Lower lobe of right lung (tissue), 2 donors: ENCODE measurements around the gene SRGAP1. TPM values are rescaled to one million over a fixed set of nuclear protein-coding genes. Genes with fewer than 3 reads are reported as not detected.

Experiments used
- ATAC-seq, 2 donors: fragments of 200-7000 bp; cut with Tn5 transposase; one replicate each; pipeline ENCODE4 v1.9.1; 2020 to 2022; ENCODE audit warnings: mild to moderate bottlenecking in 2 of 2, moderate library complexity in 2 of 2
- DNase-seq: peaks from one replicate; pipeline ENCODE4 v3.0.0-alpha.2; 2020
- H3K27ac ChIP-seq: fragments of 200-600 bp; one replicate; pipeline ENCODE4 v1.8.0; 2022
- H3K27me3 ChIP-seq: fragments of 200-600 bp; one replicate; pipeline ENCODE4 v1.8.0; 2022; ENCODE audit warnings: low read depth
- H3K36me3 ChIP-seq: fragments of 200-600 bp; one replicate; pipeline ENCODE4 v1.8.0; 2022; ENCODE audit warnings: mild to moderate bottlenecking
- H3K4me1 ChIP-seq: fragments of 200-600 bp; one replicate; pipeline ENCODE4 v1.8.0; 2022
- H3K4me3 ChIP-seq: fragments of 200-600 bp; one replicate; pipeline ENCODE4 v1.8.0; 2022; ENCODE audit warnings: mild to moderate bottlenecking
- H3K9me3 ChIP-seq: fragments of 200-600 bp; one replicate; pipeline ENCODE4 v1.8.0; 2022
- intact Hi-C: fragments of 100-400 bp; cut with DNase I; formaldehyde crosslinking; loops from one replicate; pipeline ENCODE4 v1.11.0; 2022
- total RNA-seq: library from RNA; stranded (reverse); fragmentation: NEBNext Ultra II Directional; extraction: Animal tissue kit (Norgen Biotek cat#: 25700); gene quantifications from one replicate; pipeline ENCODE4 v1.2.1, GENCODE V29; 2021
- TF ChIP-seq, protein P1 (sequence below): fragments of 200-600 bp; IDR thresholded peaks from one replicate; pipeline ENCODE4 v1.8.0; 2022; ENCODE audit warnings: antibody characterized with exemption, mild to moderate bottlenecking
- donor health status: DM: no; HTN: yes; CAD: no; lungs with severe emphysema.

Gene SRGAP1
- total RNA-seq, 1 donor from 2014 or later: 6.7 TPM

DNA sequence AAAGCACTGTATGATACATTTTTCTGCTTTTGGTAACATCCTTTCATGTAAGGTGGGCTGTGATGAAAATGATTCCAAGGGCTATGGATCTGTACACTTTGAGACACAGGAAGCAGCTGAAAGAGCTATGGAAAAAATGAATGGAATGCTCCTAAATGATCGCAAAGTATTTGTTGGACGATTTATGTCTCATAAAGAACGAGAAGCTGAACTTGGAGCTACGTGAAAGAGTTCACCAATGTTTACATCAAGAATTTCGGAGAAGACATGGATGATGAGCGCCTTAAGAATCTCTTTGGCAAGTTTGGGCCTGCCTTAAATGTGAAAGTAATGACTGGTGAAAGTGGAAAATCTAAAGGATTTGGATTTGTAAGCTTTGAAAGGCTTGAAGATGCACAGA lies 22.1 kb upstream of the SRGAP1 start:
- intact Hi-C loops: no loop called here
- H3K36me3 ChIP-seq: no peaks in the 10 kb centered on the region
- no peaks in the 10 kb centered on the region for H3K27me3 ChIP-seq
- ATAC-seq (no peak), DNase-seq (no peak)
- peak overlapping the region; percentile 39 for H3K4me3 ChIP-seq
- TF ChIP-seq, protein P1, sequence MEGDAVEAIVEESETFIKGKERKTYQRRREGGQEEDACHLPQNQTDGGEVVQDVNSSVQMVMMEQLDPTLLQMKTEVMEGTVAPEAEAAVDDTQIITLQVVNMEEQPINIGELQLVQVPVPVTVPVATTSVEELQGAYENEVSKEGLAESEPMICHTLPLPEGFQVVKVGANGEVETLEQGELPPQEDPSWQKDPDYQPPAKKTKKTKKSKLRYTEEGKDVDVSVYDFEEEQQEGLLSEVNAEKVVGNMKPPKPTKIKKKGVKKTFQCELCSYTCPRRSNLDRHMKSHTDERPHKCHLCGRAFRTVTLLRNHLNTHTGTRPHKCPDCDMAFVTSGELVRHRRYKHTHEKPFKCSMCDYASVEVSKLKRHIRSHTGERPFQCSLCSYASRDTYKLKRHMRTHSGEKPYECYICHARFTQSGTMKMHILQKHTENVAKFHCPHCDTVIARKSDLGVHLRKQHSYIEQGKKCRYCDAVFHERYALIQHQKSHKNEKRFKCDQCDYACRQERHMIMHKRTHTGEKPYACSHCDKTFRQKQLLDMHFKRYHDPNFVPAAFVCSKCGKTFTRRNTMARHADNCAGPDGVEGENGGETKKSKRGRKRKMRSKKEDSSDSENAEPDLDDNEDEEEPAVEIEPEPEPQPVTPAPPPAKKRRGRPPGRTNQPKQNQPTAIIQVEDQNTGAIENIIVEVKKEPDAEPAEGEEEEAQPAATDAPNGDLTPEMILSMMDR: no peak
- no peak overlapping the region for H3K27ac ChIP-seq
- no peaks in the 10 kb centered on the region for H3K4me1 ChIP-seq
- no peaks in the 10 kb centered on the region for H3K9me3 ChIP-seq

GRCh38 chr12:63823040-63823439 lies 21.5 kb upstream of the SRGAP1 start:
- intact Hi-C loops: no loop called here
- DNase-seq: no peak

DNA sequence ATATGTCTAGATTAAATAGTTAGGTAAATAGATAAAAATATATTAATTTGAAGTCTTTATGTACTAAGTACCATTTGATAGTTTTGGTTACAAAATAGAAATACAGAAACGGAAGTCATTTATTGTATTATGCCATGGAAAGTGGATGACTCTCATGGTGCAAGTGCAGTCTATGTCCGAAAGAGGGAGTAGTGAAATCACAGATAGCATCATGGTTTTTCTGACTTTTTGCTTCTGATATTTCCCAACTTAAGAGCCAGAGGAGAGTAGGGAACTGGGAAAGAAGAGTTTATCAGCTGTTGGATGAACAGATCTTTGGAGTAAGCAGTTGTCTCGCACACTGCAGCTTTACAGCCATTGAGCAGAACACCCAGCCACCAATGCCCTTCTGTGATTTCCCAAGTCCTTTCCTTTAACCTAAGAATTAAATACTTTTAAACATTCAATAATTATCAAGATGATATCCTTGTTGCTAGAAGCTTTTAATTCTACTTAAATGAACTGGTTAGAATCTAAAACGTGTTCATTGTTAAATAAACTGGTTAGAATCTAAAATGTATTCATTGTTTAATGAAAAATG lies 18.4 kb upstream of the SRGAP1 start:
- DNase-seq (no peak), ATAC-seq (peak; percentile 55 to 67)
- Histone ChIP-seq H3K9me3 (no peaks in the 10 kb centered on the region), H3K27ac (no peak overlapping the region), H3K4me3 (no peak overlapping the region), H3K4me1 (no peaks in the 10 kb centered on the region), H3K27me3 (no peaks in the 10 kb centered on the region), H3K36me3 (no peaks in the 10 kb centered on the region)
- intact Hi-C loops: no loop called here
- TF ChIP-seq, protein P1: peak; percentile 73

More at GRCh38 chr12:63823040-63823439, 21.5 kb upstream of the SRGAP1 start:
- Histone ChIP-seq H3K4me3 (no peak overlapping the region), H3K36me3 (no peaks in the 10 kb centered on the region), H3K27ac (no peak overlapping the region), H3K4me1 (no peaks in the 10 kb centered on the region), H3K9me3 (no peaks in the 10 kb centered on the region), H3K27me3 (no peaks in the 10 kb centered on the region)
- no peak for ATAC-seq
- TF ChIP-seq, protein P1: no peak

DNA sequence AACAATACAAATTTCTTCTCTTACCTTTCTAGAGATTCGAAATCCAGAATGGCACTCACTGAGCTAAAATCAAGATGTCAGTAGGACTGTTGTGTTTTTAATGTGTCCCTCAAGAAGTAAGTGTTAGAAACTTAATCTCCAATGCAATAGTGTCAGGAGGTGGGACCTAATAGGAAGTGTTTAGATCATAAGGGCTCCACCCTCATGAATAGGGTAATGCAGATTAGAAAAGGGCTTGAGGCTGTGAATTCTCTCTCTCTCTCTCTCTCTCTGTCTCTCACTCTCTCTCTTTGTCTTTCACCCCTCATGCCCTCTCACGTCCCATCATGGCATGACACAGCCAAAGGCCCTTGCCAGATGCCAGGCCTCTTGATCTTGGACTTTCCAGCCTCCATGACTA lies 15.6 kb upstream of the SRGAP1 start:
- Histone ChIP-seq H3K27me3 (no peaks in the 10 kb centered on the region), H3K9me3 (no peaks in the 10 kb centered on the region), H3K4me1 (no peaks in the 10 kb centered on the region), H3K36me3 (no peaks in the 10 kb centered on the region), H3K27ac (no peak overlapping the region), H3K4me3 (no peak overlapping the region)
- intact Hi-C loops: no loop called here
- TF ChIP-seq, protein P1: no peak
- ATAC-seq (no peak), DNase-seq (no peak)

DNA sequence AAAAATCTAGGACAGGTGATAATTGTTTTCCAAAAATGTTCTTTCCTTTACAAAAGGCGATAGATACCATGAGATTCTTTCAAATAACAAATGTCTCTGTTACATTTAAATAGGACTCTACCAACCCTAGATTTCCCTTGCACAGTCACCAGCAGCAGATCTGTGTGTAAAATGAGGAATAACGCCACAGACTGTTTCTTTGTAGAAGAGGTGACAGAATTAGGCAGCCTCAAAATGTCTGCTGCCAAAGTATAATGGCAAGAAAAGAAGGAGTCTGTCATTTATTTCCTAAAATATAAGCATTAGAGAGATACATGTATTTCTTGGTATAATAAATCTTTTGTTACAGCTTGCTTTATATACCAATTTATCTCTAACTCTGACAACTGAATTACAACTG lies 8.5 kb upstream of the SRGAP1 start:
- intact Hi-C loops: loop anchor here (5.0 kb wide), 1 partner anchor 421 kb away; no protein-coding TSS in a partner anchor
- Histone ChIP-seq H3K9me3 (no peaks in the 10 kb centered on the region), H3K4me3 (no peak overlapping the region), H3K4me1 (no peaks in the 10 kb centered on the region), H3K27ac (no peak overlapping the region), H3K36me3 (no peaks in the 10 kb centered on the region), H3K27me3 (no peaks in the 10 kb centered on the region)
- ATAC-seq (no peak), DNase-seq (no peak)
- TF ChIP-seq, protein P1: no peak
